ENCODE measurements around the gene CADPS2.

- TF ChIP-seq POLR2A (IDR thresholded peaks at IDR 0.05) = no peak
- TF ChIP-seq CTCF (IDR thresholded peaks at IDR 0.05) = no peak
These were observed 33.5 kb upstream of the CADPS2 start for GRCh38 chr7:122919643-122920181.
